ENCODE measurements around the gene HTR5A. TPM values are rescaled to one million over a fixed set of nuclear protein-coding genes. Genes with fewer than 3 reads are reported as not detected.

Gene HTR5A
- total and polyA plus RNA-seq, 10 of the 15 experiments (the other 5 are each of a cell fraction or from before 2014, with no cell fraction given), result not detected

DNA sequence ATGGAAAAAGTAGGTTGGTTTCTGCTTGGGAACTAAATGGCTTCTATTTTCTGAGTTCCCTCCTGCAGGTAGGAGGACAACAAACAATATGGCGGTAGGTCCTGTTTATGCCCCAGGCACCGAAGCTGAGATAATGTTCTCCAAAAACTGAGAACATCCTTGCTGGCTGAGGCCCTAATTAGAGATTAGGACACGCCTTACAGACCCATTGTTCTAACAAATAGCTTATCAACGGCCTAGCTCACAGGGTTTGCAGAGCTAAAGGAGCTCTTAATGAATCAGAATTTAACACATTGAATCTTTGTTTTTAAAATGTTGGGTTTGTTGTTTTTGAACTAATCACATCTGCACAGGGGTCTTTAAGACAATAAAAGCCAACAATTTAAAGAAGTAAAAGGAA lies 37.0 kb downstream of the HTR5A start:
- in situ Hi-C loops (cut with MboI), result no loop called here
- SMC1A ChIA-PET (ENCODE audit: uncharacterized antibody, unreplicated experiment), result interaction anchor here (1.3 kb wide), 1 partner anchor 109 kb away, joined by 3 read pairs; no protein-coding TSS in a partner anchor
- no peak overlapping the region for H3K4me3 ChIP-seq
- no peaks in the 10 kb centered on the region for H3K9me3 ChIP-seq (replicated peaks; ENCODE audit: control insufficient read depth, insufficient read depth, low read length)
- H3K79me2 ChIP-seq (ENCODE audit: control insufficient read depth, insufficient read depth, low read length), result no peaks in the 10 kb centered on the region
- H3K4me1 ChIP-seq (ENCODE audit: control insufficient read depth, insufficient read depth, low read length), result no peaks in the 10 kb centered on the region
- no TSS peak for BruUV-seq (replicated peaks)
- TF ChIP-seq, protein P1, sequence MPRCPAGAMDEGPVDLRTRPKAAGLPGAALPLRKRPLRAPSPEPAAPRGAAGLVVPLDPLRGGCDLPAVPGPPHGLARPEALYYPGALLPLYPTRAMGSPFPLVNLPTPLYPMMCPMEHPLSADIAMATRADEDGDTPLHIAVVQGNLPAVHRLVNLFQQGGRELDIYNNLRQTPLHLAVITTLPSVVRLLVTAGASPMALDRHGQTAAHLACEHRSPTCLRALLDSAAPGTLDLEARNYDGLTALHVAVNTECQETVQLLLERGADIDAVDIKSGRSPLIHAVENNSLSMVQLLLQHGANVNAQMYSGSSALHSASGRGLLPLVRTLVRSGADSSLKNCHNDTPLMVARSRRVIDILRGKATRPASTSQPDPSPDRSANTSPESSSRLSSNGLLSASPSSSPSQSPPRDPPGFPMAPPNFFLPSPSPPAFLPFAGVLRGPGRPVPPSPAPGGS (IDR thresholded peaks at IDR 0.05; ENCODE audit: borderline replicate concordance, insufficient read depth, low read depth, low read length, poor library complexity, severe bottlenecking), result no peak
- RAD21 ChIA-PET (ENCODE audit: unreplicated experiment), result no interaction called here
- H2AFZ ChIP-seq (ENCODE audit: control insufficient read depth, low read depth, low read length), result no peak overlapping the region
- no peak for ATAC-seq
- no peak overlapping the region for H3K9ac ChIP-seq (ENCODE audit: control insufficient read depth, insufficient read depth, low read length)
- CTCF ChIA-PET, result no interaction called here
- no peak overlapping the region for H3K27ac ChIP-seq (ENCODE audit: control insufficient read depth, insufficient read depth)
- H4K20me1 ChIP-seq (ENCODE audit: control insufficient read depth, insufficient read depth), result no peaks in the 10 kb centered on the region
- no peak overlapping the region for H3K4me2 ChIP-seq (ENCODE audit: control insufficient read depth, insufficient read depth)
- 24% methylated on average over 4 of the region's 4 CpGs for WGBS (ENCODE audit: insufficient coverage, insufficient replicate concordance, low lambda C conversion rate, missing lambda C conversion rate)
- intact Hi-C loops (cut with micrococcal nuclease; ENCODE audit: unreplicated experiment), result no loop called here
- POLR2A ChIA-PET, result no interaction called here
- DNase-seq (ENCODE audit: low read depth, low spot score), result no peak
- H3K36me3 ChIP-seq (ENCODE audit: control insufficient read depth in 2 of 2, insufficient read depth in 2 of 2, low read length in 1 of 2), result no peaks in the 10 kb centered on the region
- H3K27me3 ChIP-seq (replicated peaks in 1 of 2; ENCODE audit: control insufficient read depth in 2 of 2, insufficient read depth in 2 of 2, low read length in 1 of 2), result no peaks in the 10 kb centered on the region; a peak in 1 of 4 replicates
- FAIRE-seq, result no peak

DNA sequence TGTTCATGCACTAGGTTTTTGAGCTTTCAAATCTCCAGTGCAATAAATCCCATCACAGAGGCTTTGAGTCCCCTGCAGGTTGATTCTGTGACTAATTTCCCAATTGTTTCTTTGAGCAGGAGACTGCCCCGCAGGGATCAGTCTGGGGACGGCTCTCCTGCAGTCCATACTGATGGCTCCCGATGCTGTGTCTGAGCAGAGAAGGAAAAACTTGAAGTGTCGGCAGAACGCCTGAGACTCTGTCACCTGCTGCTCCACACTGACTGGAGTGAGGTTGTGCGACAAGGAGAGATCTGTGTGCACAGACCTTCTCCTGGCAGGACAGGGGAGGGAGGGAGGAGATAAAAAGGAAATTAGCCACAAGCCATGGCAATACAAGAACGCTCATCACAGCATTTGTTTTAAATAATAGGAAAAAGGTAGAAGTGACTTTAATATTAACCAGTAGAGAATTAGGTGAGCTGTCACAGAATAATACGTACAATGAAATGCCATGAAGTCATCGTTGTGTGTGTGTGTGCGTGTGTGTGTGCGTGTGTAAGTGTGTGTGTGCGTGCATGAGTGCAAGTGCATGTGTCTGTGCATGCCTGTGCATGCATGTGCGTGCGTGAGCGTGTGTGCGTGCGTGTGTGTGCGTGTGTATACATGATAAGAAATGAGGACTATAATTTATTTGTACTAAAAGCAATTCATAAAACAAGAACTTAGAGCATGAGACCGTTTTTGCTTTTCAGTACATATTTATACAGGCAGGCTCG lies 38.2 kb downstream of the HTR5A start:
- FAIRE-seq, result no peak
- in situ Hi-C loops (cut with MboI), result no loop called here

More for the DNA sequence above, 38.2 kb downstream of the HTR5A start:
- no peak overlapping the region for H2AFZ ChIP-seq (ENCODE audit: control insufficient read depth, low read depth, low read length)
- DNase-seq (ENCODE audit: low read depth, low spot score) (no peak), ATAC-seq (no peak)
- H3K36me3 ChIP-seq (ENCODE audit: control insufficient read depth in 2 of 2, insufficient read depth in 2 of 2, low read length in 1 of 2), result no peaks in the 10 kb centered on the region
- ChIA-PET RAD21 (ENCODE audit: unreplicated experiment) (no interaction called here), POLR2A (no interaction called here), SMC1A (ENCODE audit: uncharacterized antibody, unreplicated experiment) (interaction anchor here (1.3 kb wide), 1 partner anchor 108 kb away, joined by 3 read pairs; no protein-coding TSS in a partner anchor), CTCF (no interaction called here)
- H3K4me2 ChIP-seq (ENCODE audit: control insufficient read depth, insufficient read depth), result no peak overlapping the region
- H3K79me2 ChIP-seq (ENCODE audit: control insufficient read depth, insufficient read depth, low read length), result no peaks in the 10 kb centered on the region
- no peaks in the 10 kb centered on the region for H3K4me1 ChIP-seq (ENCODE audit: control insufficient read depth, insufficient read depth, low read length)
- WGBS (ENCODE audit: insufficient coverage, insufficient replicate concordance, low lambda C conversion rate, missing lambda C conversion rate), result 35% methylated on average over 20 of the region's 20 CpGs
- H3K9ac ChIP-seq (ENCODE audit: control insufficient read depth, insufficient read depth, low read length), result no peak overlapping the region
- no peaks in the 10 kb centered on the region for H4K20me1 ChIP-seq (ENCODE audit: control insufficient read depth, insufficient read depth)
- no peaks in the 10 kb centered on the region; a peak in 1 of 4 replicates for H3K27me3 ChIP-seq (replicated peaks in 1 of 2; ENCODE audit: control insufficient read depth in 2 of 2, insufficient read depth in 2 of 2, low read length in 1 of 2)
- BruUV-seq (replicated peaks), result no TSS peak
- intact Hi-C loops (cut with micrococcal nuclease; ENCODE audit: unreplicated experiment), result no loop called here
- no peak overlapping the region for H3K27ac ChIP-seq (ENCODE audit: control insufficient read depth, insufficient read depth)
- H3K9me3 ChIP-seq (replicated peaks; ENCODE audit: control insufficient read depth, insufficient read depth, low read length), result no peaks in the 10 kb centered on the region
- TF ChIP-seq, protein P2, sequence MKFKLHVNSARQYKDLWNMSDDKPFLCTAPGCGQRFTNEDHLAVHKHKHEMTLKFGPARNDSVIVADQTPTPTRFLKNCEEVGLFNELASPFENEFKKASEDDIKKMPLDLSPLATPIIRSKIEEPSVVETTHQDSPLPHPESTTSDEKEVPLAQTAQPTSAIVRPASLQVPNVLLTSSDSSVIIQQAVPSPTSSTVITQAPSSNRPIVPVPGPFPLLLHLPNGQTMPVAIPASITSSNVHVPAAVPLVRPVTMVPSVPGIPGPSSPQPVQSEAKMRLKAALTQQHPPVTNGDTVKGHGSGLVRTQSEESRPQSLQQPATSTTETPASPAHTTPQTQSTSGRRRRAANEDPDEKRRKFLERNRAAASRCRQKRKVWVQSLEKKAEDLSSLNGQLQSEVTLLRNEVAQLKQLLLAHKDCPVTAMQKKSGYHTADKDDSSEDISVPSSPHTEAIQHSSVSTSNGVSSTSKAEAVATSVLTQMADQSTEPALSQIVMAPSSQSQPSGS (IDR thresholded peaks at IDR 0.05; ENCODE audit: low read length), result no peak
- TF ChIP-seq, protein P1 (IDR thresholded peaks at IDR 0.05; ENCODE audit: borderline replicate concordance, insufficient read depth, low read depth, low read length, poor library complexity, severe bottlenecking), result peak; percentile 98
- TF ChIP-seq RCOR1 (conservative IDR thresholded peaks at IDR 0.05; ENCODE audit: low read depth, low read length) (no peak), SMC3 (IDR thresholded peaks at IDR 0.05; ENCODE audit: borderline replicate concordance, low read length) (no peak), MEF2B (IDR thresholded peaks at IDR 0.05; ENCODE audit: partially characterized antibody, poor library complexity, severe bottlenecking) (no peak)
- TF ChIP-seq, protein P3, sequence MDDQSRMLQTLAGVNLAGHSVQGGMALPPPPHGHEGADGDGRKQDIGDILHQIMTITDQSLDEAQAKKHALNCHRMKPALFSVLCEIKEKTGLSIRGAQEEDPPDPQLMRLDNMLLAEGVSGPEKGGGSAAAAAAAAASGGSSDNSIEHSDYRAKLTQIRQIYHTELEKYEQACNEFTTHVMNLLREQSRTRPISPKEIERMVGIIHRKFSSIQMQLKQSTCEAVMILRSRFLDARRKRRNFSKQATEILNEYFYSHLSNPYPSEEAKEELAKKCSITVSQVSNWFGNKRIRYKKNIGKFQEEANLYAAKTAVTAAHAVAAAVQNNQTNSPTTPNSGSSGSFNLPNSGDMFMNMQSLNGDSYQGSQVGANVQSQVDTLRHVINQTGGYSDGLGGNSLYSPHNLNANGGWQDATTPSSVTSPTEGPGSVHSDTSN (IDR thresholded peaks at IDR 0.05; ENCODE audit: insufficient replicate concordance, low read depth, low read length), result peak; percentile 58
- TF ChIP-seq, protein P4, sequence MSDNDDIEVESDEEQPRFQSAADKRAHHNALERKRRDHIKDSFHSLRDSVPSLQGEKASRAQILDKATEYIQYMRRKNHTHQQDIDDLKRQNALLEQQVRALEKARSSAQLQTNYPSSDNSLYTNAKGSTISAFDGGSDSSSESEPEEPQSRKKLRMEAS (IDR thresholded peaks at IDR 0.05; ENCODE audit: low read depth, low read length), result no peak
- no peak overlapping the region for H3K4me3 ChIP-seq

Measured in GM12878 (cell line).